GM06990 (cell line): Measurements from ENCODE around the gene SCUBE1.

Experiments used
- DNase-seq: peaks from one replicate; pipeline ENCODE4 v3.0.0-alpha.2; 2011; ENCODE audit not compliant: insufficient read length; ENCODE audit errors: extremely low read depth
- H3K27me3 ChIP-seq: replicated peaks from 2 replicates; pipeline ENCODE4 v1.6.0; 2011; ENCODE audit warnings: low read length; ENCODE audit not compliant: control insufficient read depth, insufficient read depth
- H3K36me3 ChIP-seq: 2 replicates; pipeline ENCODE4 v1.5.1; 2011; ENCODE audit warnings: low read length; ENCODE audit not compliant: control insufficient read depth, insufficient read depth
- H3K4me3 ChIP-seq: replicated peaks from 2 replicates; pipeline ENCODE4 v1.5.1; 2011; ENCODE audit warnings: low read depth, mild to moderate bottlenecking, control low read depth, low read length
- TF ChIP-seq, protein P1 (sequence below): IDR thresholded peaks from 2 replicates; pipeline ENCODE4 v1.5.1; 2011; ENCODE audit warnings: low read length, control low read depth, mild to moderate bottlenecking, inconsistent platforms; ENCODE audit not compliant: insufficient read depth, poor library complexity, severe bottlenecking

Gene SCUBE1

DNA sequence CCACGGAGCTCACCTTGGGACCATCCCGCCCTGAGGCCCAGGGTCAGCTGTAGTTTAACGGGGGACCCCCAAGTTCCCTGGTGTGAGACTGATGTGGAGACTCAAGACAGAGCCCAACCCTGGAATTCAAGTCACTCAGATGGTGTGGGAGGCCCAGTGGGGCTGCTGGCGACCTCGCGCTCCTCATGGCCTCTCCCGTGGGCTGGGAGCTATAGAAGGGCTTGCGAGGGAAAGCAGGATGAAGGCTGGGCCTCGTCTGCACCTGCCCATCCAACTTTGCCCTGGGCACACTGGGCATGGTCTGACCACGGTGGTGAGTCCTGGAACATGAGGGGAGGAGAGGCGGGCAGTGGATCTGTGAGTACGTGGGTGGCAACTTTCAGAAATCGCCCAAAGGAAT lies 142.6 kb downstream of the SCUBE1 start:
- TF ChIP-seq, protein P1, sequence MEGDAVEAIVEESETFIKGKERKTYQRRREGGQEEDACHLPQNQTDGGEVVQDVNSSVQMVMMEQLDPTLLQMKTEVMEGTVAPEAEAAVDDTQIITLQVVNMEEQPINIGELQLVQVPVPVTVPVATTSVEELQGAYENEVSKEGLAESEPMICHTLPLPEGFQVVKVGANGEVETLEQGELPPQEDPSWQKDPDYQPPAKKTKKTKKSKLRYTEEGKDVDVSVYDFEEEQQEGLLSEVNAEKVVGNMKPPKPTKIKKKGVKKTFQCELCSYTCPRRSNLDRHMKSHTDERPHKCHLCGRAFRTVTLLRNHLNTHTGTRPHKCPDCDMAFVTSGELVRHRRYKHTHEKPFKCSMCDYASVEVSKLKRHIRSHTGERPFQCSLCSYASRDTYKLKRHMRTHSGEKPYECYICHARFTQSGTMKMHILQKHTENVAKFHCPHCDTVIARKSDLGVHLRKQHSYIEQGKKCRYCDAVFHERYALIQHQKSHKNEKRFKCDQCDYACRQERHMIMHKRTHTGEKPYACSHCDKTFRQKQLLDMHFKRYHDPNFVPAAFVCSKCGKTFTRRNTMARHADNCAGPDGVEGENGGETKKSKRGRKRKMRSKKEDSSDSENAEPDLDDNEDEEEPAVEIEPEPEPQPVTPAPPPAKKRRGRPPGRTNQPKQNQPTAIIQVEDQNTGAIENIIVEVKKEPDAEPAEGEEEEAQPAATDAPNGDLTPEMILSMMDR = no peak

DNA sequence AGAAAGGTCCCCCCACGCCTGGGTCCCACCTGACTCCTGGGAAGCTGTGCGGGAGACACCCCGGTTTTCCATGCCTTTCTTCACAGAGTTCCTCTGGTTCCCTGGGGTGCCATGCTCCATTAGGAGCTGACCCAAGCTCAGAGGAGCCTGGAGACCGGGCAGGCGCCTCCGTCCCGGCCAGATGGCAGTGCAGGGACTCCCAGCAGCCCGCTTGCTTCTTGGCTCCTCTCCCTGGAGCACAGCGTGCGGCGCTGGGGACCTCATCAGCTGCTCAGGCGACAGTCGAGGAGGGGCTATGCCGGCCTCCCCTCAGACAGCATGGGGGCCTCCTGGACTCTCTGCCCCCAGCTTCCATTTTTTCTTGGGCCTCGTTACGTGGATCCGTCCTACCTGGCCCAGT lies 143.1 kb downstream of the SCUBE1 start:
- Histone ChIP-seq H3K4me3 (no peak overlapping the region), H3K36me3 (no peaks in the 10 kb centered on the region), H3K27me3 (no peaks in the 10 kb centered on the region)
- DNase-seq = no peak
- TF ChIP-seq, protein P1 = no peak

More for the DNA sequence above, 142.6 kb downstream of the SCUBE1 start:
- no peaks in the 10 kb centered on the region for H3K36me3 ChIP-seq
- H3K27me3 ChIP-seq = no peaks in the 10 kb centered on the region
- no peak overlapping the region for H3K4me3 ChIP-seq
- no peak for DNase-seq

DNA sequence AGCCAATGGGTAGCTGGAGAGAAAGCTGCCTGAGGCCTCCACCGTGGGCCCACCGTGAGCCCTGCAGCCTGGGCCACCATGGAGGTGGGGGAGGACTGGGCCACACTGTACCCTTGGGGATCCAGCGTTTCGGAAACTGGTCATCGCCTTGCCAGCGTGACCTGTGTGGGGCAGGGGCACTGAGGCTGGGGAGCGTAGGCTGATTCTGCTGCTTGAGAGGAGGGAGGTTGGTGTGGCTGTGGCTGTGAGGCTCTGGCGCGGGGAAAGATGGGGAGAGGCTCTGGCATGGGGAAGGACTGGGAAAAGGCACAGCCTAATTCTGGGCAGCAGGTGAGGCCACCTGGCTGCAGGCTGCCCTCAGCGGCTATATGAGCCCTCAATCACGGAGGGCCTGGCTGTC lies 143.6 kb downstream of the SCUBE1 start:
- TF ChIP-seq, protein P1 = no peak
- H3K4me3 ChIP-seq = no peak overlapping the region
- no peak for DNase-seq
- no peaks in the 10 kb centered on the region for H3K27me3 ChIP-seq
- no peaks in the 10 kb centered on the region for H3K36me3 ChIP-seq

DNA sequence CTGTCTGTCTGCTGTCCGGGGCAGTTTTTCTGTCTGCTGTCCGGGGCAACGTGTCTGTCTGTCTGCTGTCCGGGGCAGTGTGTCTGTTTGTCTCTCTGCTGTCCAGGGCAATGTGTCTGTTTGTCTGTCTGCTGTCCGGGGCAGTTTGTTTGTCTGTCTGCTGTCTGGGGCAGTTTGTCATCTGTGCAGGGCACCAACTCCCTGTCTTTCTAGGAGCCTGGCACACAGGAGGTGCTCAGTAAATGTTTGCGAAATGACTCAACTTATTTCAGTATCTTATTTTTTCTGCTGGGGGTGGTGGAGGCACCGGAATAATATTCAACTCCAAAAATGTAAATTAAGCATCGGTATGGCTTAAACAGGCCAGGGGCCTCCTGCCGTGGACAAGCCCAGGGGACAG lies 144.2 kb downstream of the SCUBE1 start:
- Histone ChIP-seq H3K36me3 (no peaks in the 10 kb centered on the region), H3K27me3 (no peaks in the 10 kb centered on the region), H3K4me3 (no peak overlapping the region)
- no peak for DNase-seq
- TF ChIP-seq, protein P1 = no peak

DNA sequence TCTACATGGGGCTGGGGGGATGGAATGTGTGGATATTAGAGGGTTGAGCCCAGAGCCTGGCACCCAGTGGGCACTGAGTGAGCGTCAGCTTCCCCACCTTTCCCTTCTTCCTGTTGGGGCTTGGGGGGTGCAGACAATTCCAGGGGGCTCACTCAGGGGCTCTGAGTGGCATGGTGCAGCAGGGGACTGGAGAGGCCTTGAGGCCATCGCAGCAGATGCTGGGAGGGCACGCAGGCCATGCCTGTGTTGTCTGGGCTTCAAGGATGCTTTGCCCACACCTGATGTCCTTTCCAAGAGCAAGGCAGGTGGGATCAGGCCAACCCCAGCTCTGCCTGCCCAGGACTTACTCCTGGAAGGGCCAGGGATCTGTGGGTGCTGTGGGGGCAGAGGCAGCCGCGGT lies 145.0 kb downstream of the SCUBE1 start:
- H3K36me3 ChIP-seq = no peaks in the 10 kb centered on the region
- H3K27me3 ChIP-seq = no peaks in the 10 kb centered on the region
- no peak for DNase-seq
- TF ChIP-seq, protein P1 = no peak
- H3K4me3 ChIP-seq = no peak overlapping the region

DNA sequence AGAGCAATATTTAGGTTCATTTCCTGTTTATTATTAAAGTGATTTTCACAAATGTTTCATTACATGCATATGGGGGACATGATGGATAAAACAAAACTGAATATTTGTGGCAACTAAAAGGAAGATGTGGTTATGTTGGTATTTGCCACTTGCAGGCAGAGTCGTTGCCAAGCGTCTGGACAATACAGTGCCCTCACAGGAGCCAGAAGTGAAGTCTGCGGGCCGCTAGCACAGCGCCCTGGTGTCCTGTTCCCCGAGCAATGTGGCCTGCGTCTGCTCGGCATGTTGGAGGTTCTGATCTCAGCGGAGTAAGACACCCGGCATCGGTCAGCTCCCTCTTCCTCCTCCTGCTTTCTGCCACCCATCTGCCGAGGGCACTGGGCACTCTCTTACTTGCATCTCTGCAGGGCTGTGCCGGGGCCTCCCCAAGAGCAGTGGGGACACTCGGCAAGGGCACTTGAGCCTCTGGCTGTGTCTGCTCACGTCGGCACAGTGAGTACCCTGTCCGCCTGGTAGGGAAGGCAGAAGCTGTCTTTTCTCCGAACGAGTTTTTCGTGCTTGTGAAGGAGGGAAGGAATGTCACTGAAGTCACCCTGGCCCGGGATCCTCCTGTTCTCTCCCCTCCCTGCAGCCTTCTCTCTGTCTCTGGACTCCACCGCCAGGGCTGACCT lies 145.8 kb downstream of the SCUBE1 start:
- TF ChIP-seq, protein P1 = no peak
- no peak for DNase-seq
- no peaks in the 10 kb centered on the region for H3K27me3 ChIP-seq
- H3K36me3 ChIP-seq = no peaks in the 10 kb centered on the region
- H3K4me3 ChIP-seq = no peak overlapping the region
